GM21619 (cell line): ENCODE measurements around the gene RPH3AL.
"Not testable (repeated sequence)": the region's sequence is repeated elsewhere in the genome, so short reads cannot be mapped to it uniquely, and the experiment has no call there.

Experiments used
- ATAC-seq: cut with Tn5 transposase; IDR thresholded peaks from one replicate; pipeline ENCODE4 v1.9.1; 2021; ENCODE audit not compliant: unreplicated experiment

Gene RPH3AL

DNA sequence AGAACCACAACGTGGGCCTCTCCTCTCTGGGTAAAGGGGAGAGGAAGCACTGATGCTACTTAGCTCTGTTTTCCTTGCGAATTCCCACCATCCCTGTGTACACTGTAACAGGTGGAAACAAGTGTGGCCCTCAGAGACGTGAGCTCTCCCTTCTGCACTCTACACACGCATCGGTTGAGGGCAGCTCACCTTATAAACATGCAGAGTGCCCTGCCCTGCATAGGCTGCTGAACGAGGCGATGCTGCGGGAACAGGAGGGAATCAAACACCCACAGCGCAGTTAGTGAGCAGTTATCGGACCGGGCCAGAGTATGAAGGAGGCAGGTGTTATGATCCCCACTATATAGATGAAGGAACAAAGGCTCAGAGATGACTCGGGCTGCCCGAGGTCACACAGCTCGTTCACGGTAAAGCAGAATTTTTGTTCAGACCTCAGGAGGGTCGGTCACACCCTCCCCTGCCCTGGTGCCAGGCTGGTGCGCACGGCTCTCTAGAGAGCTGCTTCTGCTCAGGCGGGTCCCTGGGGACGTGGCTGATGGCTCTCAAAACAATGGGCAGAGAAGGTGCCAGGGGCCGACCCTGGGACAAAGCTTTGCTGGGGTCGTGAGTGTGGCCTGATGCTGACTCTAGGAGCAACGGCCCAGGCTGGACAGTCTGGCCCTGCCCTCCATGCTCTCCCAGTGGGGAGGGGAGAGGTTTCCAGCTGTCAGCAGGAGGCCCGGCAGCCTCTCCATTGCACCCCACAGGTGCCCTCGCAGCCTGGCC is 68.5 kb downstream of the RPH3AL start:
- ATAC-seq = no peak

GRCh38 chr17:282912-283882 is 69.4 kb downstream of the RPH3AL start:
- no peak for ATAC-seq

DNA sequence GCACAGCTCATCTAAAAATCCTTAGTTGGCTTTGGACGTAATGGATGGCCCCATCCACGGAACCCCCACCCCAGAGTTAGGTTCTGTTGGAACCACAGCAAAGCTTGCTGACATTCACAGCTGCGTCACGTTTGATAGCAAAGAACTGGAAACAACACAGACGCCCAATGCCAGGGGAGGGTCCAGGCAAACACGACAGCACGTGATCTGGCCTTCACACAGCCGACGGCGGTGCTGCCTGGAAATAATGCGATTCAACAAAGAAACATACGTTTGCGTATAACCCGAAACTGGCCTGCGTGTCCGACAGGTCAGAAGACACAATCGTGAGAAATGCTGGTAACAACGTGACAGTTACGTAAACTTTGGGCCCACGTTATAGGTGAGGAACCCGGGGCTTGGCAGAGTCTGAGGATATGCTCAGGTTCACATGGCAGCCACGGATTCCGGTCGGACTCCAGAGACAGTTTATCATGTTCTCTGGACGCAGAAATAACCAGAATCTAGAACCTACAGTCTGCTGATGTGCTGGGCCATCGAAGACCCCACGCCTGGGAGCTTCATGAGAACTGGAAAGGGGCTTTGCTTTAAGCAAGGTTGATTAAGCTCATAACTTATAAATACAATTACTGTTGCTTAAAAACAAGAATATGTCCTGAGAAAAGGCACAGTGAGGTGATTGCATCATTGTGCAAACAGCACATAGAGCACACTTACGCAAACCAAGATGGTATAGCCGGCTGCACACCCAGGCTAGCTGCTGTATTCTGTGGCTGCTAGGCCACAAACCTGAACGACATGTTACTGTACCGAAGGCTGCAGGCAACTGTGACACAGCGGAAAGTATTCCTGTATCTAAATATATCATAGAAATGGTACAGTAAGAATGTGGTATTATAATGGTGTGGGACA is 70.4 kb downstream of the RPH3AL start:
- ATAC-seq = no peak

DNA sequence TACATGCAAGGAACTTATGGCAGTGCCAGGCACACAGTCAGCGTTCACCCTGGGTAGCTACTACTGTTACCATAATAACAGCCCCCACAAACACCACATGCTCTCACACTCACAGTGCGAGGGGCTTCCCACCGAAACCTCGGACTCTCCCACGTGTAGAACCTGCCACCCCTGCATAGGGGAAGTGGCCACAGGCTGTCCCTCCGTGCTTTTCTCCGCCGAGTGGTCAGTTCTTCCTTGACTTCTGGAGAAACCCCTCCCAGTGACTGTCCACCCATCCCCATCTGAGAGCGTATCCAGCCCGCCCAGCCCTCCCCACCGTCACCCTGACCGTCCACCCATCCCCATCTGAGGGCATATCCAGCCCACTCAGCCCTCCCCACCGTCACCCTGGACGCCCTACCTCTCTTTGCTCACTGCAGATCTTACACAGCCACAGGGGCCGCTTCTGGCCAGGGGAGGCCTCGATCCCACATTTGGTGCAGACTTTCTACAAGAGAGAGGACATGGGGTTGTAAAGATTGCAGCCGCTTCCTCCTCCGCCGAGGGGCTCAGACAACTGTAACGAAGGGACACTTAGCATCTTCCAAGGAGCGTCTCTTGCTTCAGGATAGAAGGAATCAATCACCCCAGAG is 71.1 kb downstream of the RPH3AL start:
- no peak for ATAC-seq

DNA sequence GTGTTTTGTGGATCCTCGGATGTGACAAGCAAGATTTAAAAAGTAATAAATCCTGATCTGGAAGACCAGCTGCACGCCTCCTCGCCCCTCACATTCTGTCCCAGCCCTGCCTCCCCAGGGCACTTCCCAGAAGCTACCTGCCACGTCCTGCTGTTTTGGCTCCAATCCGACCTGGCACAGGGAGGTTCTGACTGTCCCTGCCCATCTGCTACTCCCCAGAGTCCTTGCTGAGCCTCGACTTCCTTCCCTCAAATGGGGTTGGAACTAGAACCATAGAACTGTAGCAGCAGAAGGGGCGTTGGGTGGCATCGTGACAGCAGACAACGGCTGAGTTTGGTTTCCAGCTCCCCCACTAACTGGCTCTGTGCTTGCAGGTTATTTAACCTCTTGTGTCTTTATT is 71.7 kb downstream of the RPH3AL start:
- ATAC-seq = no peak

GRCh38 chr17:280216-280615 is 72.4 kb downstream of the RPH3AL start:
- no peak for ATAC-seq

DNA sequence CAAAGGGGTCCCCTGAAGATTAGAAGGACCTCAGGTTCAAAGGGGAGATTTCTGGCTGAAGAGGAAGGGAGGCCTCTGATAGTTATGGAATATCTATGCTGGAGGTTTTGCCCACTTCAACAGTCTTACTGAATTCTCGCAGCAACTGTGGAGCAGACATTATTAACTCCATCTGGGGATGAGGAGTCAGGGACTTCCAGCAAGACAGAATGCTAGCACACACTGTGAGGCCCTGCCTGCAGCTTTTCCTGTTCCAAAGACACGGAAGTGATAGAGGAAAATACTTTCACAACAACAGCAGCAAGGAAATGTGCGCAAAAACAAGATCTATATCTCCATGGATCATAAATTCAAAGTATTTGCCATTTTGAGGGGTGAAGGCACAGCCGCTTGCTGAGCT is 72.8 kb downstream of the RPH3AL start:
- no peak for ATAC-seq

GRCh38 chr17:279331-279730 is 73.3 kb downstream of the RPH3AL start:
- no peak for ATAC-seq

DNA sequence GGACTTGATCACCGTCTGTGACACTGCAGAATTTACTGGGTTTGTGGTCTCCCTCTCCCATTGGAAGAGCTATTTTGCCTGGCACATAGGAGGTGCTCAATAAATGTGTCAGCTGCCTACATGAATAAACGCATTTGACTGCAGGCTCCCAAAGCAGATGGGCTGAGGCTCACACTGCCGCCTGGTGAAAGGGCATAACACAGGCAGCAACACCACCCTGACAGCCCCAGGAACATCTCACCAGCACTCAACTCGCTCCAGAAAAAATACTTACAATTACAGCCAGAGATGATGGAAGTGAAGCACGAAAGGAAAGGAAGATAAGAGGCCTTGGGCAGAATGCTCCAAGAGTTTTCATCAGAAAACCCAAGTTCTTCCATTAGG is 73.9 kb downstream of the RPH3AL start:
- ATAC-seq = no peak

DNA sequence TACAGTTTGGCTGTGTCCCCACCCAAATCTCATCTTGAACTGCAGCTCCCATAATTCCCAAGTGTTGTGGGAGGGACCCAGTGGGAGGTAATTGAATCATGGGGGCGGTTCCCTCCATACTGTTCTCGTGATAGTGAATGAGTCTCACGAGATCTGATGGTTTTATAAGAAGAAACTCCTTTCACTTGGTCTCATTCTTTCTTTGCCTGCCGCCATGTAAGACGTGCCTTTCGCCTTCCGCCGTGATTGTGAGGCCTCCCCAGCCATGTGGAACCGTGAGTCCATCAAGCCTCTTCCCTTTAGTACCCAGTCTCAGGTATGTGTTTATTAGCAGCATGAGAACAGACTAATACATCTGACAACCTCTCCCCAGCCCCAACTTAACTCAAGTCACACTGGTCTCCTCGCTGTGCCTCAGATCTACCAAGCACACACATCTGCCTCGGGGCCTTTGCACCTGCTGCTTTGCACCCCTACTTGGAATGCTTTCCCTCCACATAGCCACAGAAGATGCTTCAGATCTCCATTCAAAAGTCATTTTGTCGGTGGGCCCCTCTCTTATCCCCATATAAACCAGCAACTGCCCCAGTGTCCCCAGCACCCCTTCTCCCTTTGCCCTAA is 74.4 kb downstream of the RPH3AL start:
- ATAC-seq = no peak

GRCh38 chr17:274902-275301 is 77.7 kb downstream of the RPH3AL start:
- no peak for ATAC-seq

DNA sequence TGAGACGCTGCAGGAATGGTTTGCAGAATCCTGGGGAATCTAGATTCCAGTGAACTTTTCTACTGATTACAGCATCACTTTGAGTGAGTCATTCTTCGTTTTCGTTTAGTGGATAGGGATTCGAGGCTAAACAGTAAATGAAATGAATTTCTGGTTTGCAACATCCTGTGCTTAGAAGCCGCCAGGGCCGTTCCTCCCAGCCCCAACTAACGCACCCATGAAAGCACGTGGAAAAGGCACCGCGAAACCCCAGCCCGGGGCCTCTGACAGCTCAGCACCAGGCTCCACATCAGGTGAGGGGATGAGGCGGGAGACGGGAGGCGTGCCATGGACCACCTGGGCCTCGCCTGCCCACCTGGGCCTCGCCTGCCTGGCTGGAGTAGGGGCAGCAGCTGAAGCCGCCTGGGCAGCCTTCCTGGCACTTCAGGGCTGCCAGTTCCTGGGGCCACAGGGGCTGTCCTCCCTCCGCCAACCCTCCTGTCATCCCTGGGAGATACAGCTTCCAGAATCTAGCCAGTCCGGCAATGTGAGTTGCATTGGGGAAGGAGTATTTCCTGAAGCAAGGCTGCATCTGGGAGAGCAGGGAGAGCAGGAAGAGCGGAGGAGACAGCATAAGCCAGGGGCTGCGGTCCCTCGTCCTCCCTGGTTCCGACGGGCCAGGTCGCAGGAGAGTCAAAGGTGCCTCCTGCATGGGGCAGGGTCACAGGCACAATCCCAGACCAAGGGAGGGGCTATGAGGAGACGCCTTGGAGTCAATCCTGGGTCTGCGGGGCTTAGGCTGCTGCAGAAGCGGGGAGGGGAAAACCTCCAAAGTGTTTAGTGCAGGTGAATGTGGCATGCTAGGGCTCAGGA is 78.4 kb downstream of the RPH3AL start:
- ATAC-seq = no peak

DNA sequence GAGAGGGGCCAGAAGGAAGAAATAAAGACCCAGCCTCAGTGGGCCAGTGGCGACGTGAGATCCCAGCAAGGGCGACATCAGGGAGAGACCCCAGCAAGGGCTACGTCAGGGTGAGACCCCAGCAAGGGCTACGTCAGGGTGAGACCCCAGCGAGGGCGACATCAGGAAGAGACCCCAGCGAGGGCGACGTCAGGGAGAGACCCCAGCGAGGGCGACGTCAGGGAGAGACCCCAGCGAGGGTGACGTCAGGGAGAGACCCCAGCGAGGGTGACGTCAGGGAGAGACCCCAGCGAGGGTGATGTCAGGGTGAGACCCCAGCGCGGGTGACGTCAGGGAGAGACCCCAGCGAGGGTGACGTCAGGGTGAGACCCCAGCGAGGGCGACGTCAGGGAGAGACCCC is 79.8 kb downstream of the RPH3AL start:
- not testable (repeated sequence) for ATAC-seq

- not testable (repeated sequence) for ATAC-seq
These were observed 80.5 kb downstream of the RPH3AL start for GRCh38 chr17:271928-272623.

GRCh38 chr17:269616-270514 is 82.7 kb downstream of the RPH3AL start:
- no peak for ATAC-seq

DNA sequence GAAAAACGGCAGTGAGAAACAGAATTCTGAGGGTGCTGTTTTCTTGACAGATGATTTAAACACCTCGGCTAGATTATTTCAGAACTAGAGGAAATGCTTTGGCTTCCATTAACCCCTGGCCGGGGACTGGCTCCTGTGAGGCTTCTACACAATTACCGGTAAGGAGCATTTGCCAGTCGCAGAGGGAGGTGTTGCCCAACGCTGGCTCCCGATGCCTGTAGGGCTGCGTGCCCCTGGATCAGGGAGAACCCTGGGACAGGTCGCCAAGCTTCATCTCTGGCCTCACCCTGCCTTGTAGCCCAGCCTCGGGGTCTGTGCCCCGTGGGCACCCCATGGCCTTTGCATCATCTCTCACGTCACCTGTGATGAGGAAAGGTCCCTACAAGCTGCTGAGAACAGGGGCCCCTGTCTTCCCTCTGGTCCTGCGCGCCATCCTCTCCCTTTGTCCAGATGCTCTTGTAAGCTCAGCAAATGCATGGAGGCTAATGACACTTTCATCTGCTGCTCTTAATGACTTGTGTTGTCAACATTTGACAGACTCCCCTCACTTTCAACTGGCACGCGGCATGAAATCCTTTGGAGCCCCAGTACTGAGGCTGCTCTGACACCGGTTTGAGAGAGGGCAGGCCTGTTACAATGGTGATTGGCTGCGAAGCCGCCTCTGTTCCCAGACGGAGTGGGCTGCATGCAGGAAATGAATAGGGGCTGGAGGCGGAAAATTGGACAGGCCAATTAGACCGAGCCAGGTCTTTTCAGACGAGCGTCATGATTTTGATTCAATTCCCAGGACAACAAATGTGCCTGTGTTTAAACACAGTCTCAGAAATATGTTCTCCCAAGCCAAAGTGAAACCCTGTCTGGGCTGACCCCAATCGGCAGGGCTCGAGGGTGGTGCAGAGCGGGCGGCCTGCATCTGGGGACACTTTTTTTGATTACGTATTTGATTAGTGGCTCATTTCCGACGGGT is 85.6 kb downstream of the RPH3AL start:
- ATAC-seq = no peak
